ENCODE measurements around the gene IMMP2L. TPM values are rescaled to one million over a fixed set of nuclear protein-coding genes. Genes with fewer than 3 reads are reported as not detected.

Gene IMMP2L
- total RNA-seq, 1 donor from 2014 or later, result 21.5 TPM

DNA sequence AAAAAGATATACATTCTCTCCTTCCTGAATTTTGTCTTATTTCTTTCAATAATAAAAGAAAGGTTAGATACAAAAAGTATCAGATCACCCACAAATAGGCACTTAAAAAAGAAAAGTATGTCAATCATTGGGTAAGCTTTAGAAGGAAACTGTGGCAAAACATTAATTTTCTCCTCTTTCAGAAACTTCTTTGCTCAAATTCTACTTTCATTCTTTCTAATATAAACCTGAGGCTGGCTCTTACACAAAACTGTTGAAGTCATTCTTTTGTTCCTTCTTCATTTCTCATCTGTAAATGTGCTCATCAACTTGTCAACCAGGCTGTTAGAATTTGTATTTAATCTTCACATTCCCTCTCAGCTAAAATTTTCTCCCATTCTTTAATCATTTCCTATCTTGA is 346.7 kb downstream of the IMMP2L start:
- no peak overlapping the region for H3K4me3 Mint-ChIP-seq
- H3K4me2 ChIP-seq, result no peak overlapping the region
- TF ChIP-seq CTCF (IDR thresholded peaks at IDR 0.05) (no peak), EZH2 (IDR thresholded peaks at IDR 0.05) (no peak), EZH2phosphoT487 (IDR thresholded peaks at IDR 0.05) (no peak)
- no peak overlapping the region for H3K9ac ChIP-seq
- no peaks in the 10 kb centered on the region for H3K4me1 ChIP-seq
- no peaks in the 10 kb centered on the region for H3K36me3 Mint-ChIP-seq
- H3K9me3 Mint-ChIP-seq, result peaks cover 2% of the 10 kb centered on the region
- no peaks in the 10 kb centered on the region for H3K4me1 Mint-ChIP-seq
- H2AFZ ChIP-seq (replicated peaks), result no peak overlapping the region
- H3K27ac ChIP-seq, result no peak overlapping the region
- no peak overlapping the region for H3K4me3 ChIP-seq
- H3K79me2 ChIP-seq (ENCODE audit: low read depth), result no peaks in the 10 kb centered on the region
- H3K27me3 ChIP-seq, result no peaks in the 10 kb centered on the region
- H3F3A ChIP-seq (ENCODE audit: low read depth), result no peaks in the 10 kb centered on the region
- H3K9me3 ChIP-seq (ENCODE audit: low read depth), result no peaks in the 10 kb centered on the region
- no peaks in the 10 kb centered on the region for H3K36me3 ChIP-seq
- H4K20me1 ChIP-seq (ENCODE audit: low read depth), result no peaks in the 10 kb centered on the region
- DNase-seq (ENCODE audit: low spot score), result no peak
- H3K27me3 Mint-ChIP-seq (ENCODE audit: insufficient read depth, low read depth), result no peaks in the 10 kb centered on the region
- no peak overlapping the region for H3K27ac Mint-ChIP-seq

GRCh38 chr7:111212857-111213523 is 349.3 kb downstream of the IMMP2L start:
- Mint-ChIP-seq H3K4me1 (no peaks in the 10 kb centered on the region), H3K9me3 (peaks cover 2% of the 10 kb centered on the region), H3K27me3 (ENCODE audit: insufficient read depth, low read depth) (no peaks in the 10 kb centered on the region), H3K27ac (no peak overlapping the region), H3K4me3 (no peak overlapping the region), H3K36me3 (no peaks in the 10 kb centered on the region)
- TF ChIP-seq EZH2 (IDR thresholded peaks at IDR 0.05) (no peak), CTCF (IDR thresholded peaks at IDR 0.05) (no peak)
- Histone ChIP-seq H3K79me2 (ENCODE audit: low read depth) (no peaks in the 10 kb centered on the region), H3K36me3 (no peaks in the 10 kb centered on the region), H3K27ac (no peak overlapping the region), H3F3A (ENCODE audit: low read depth) (no peaks in the 10 kb centered on the region), H3K9ac (no peak overlapping the region), H3K4me1 (no peaks in the 10 kb centered on the region), H3K4me3 (no peak overlapping the region), H3K27me3 (no peaks in the 10 kb centered on the region), H3K9me3 (ENCODE audit: low read depth) (no peaks in the 10 kb centered on the region), H4K20me1 (ENCODE audit: low read depth) (no peaks in the 10 kb centered on the region), H2AFZ (replicated peaks) (no peak overlapping the region), H3K4me2 (no peak overlapping the region)
- DNase-seq (ENCODE audit: low spot score), result no peak

- H3K4me3 Mint-ChIP-seq, result no peak overlapping the region
- Histone ChIP-seq H3K4me3 (no peak overlapping the region), H3K27me3 (no peaks in the 10 kb centered on the region), H3K4me2 (no peak overlapping the region), H2AFZ (replicated peaks) (no peak overlapping the region), H3K9me3 (ENCODE audit: low read depth) (no peaks in the 10 kb centered on the region), H3K4me1 (no peaks in the 10 kb centered on the region), H3K36me3 (no peaks in the 10 kb centered on the region), H3K79me2 (ENCODE audit: low read depth) (no peaks in the 10 kb centered on the region), H3K27ac (no peak overlapping the region), H4K20me1 (ENCODE audit: low read depth) (no peaks in the 10 kb centered on the region), H3F3A (ENCODE audit: low read depth) (no peaks in the 10 kb centered on the region), H3K9ac (no peak overlapping the region)
- peaks cover 2% of the 10 kb centered on the region for H3K9me3 Mint-ChIP-seq
- H3K36me3 Mint-ChIP-seq, result no peaks in the 10 kb centered on the region
- no peak overlapping the region for H3K27ac Mint-ChIP-seq
- no peak for DNase-seq (ENCODE audit: low spot score)
- TF ChIP-seq EZH2phosphoT487 (IDR thresholded peaks at IDR 0.05) (no peak), EZH2 (IDR thresholded peaks at IDR 0.05) (no peak), CTCF (IDR thresholded peaks at IDR 0.05) (no peak)
- no peaks in the 10 kb centered on the region for H3K27me3 Mint-ChIP-seq (ENCODE audit: insufficient read depth, low read depth)
- H3K4me1 Mint-ChIP-seq, result no peaks in the 10 kb centered on the region
Observed at GRCh38 chr7:111210996-111211395, 351.3 kb downstream of the IMMP2L start.
